ENCODE measurements around the gene HERC6.

GRCh38 chr4:88419874-88420273, 41.2 kb downstream of the HERC6 start:
- TF ChIP-seq CTCF (conservative IDR thresholded peaks at IDR 0.05; ENCODE audit: low read length) (no peak), EZH2phosphoT487 (IDR thresholded peaks at IDR 0.05; ENCODE audit: borderline replicate concordance) (no peak)
